ENCODE data around the gene GRID1.

The GRID1 gene

GRCh38 chr10:86169066-86169465 lies 197.5 kb downstream of the GRID1 start:
- DNase-seq (ENCODE audit: low spot score): no peak

GRCh38 chr10:86168256-86168655 lies 198.3 kb downstream of the GRID1 start:
- Histone ChIP-seq H3K27me3 (ENCODE audit: insufficient read depth, poor library complexity, severe bottlenecking) (no peaks in the 10 kb centered on the region), H3K4me1 (ENCODE audit: insufficient read depth, poor library complexity, severe bottlenecking) (no peaks in the 10 kb centered on the region), H3K27ac (ENCODE audit: poor library complexity, severe bottlenecking) (no peak overlapping the region), H3K36me3 (ENCODE audit: low read depth) (no peaks in the 10 kb centered on the region), H3K9me3 (ENCODE audit: severe bottlenecking) (no peaks in the 10 kb centered on the region), H3K4me3 (ENCODE audit: severe bottlenecking) (no peak overlapping the region)
- ATAC-seq (ENCODE audit: low read depth) (no peak; the same call in 2 of the 3 replicates), DNase-seq (ENCODE audit: low spot score) (no peak)
- TF ChIP-seq CTCF (IDR thresholded peaks at IDR 0.05; ENCODE audit: poor library complexity, severe bottlenecking): no peak

More at GRCh38 chr10:86169066-86169465, 197.5 kb downstream of the GRID1 start:
- Histone ChIP-seq H3K36me3 (ENCODE audit: low read depth) (no peaks in the 10 kb centered on the region), H3K9me3 (ENCODE audit: severe bottlenecking) (no peaks in the 10 kb centered on the region), H3K4me3 (ENCODE audit: severe bottlenecking) (no peak overlapping the region), H3K4me1 (ENCODE audit: insufficient read depth, poor library complexity, severe bottlenecking) (no peaks in the 10 kb centered on the region), H3K27me3 (ENCODE audit: insufficient read depth, poor library complexity, severe bottlenecking) (no peaks in the 10 kb centered on the region), H3K27ac (ENCODE audit: poor library complexity, severe bottlenecking) (no peak overlapping the region)
- TF ChIP-seq CTCF (IDR thresholded peaks at IDR 0.05; ENCODE audit: poor library complexity, severe bottlenecking): no peak
- no peak for ATAC-seq (ENCODE audit: low read depth)

- ATAC-seq (ENCODE audit: low read depth): no peak
These were observed 198.8 kb downstream of the GRID1 start for GRCh38 chr10:86167762-86168128.

GRCh38 chr10:86167121-86167761 lies 199.4 kb downstream of the GRID1 start:
- H3K4me3 ChIP-seq (ENCODE audit: severe bottlenecking): no peak overlapping the region
- H3K9me3 ChIP-seq (ENCODE audit: severe bottlenecking): no peaks in the 10 kb centered on the region
- H3K27me3 ChIP-seq (ENCODE audit: insufficient read depth, poor library complexity, severe bottlenecking): no peaks in the 10 kb centered on the region
- H3K27ac ChIP-seq (ENCODE audit: poor library complexity, severe bottlenecking): no peak overlapping the region
- ATAC-seq (ENCODE audit: low read depth): no peak
- DNase-seq (ENCODE audit: low spot score): no peak
- no peak for TF ChIP-seq CTCF (IDR thresholded peaks at IDR 0.05; ENCODE audit: poor library complexity, severe bottlenecking)
- H3K4me1 ChIP-seq (ENCODE audit: insufficient read depth, poor library complexity, severe bottlenecking): no peaks in the 10 kb centered on the region
- no peaks in the 10 kb centered on the region for H3K36me3 ChIP-seq (ENCODE audit: low read depth)

More at GRCh38 chr10:86167762-86168128, 198.8 kb downstream of the GRID1 start:
- H3K4me3 ChIP-seq (ENCODE audit: severe bottlenecking): no peak overlapping the region
- TF ChIP-seq CTCF (IDR thresholded peaks at IDR 0.05; ENCODE audit: poor library complexity, severe bottlenecking): no peak
- no peaks in the 10 kb centered on the region for H3K27me3 ChIP-seq (ENCODE audit: insufficient read depth, poor library complexity, severe bottlenecking)
- no peaks in the 10 kb centered on the region for H3K36me3 ChIP-seq (ENCODE audit: low read depth)
- no peaks in the 10 kb centered on the region for H3K4me1 ChIP-seq (ENCODE audit: insufficient read depth, poor library complexity, severe bottlenecking)
- no peaks in the 10 kb centered on the region for H3K9me3 ChIP-seq (ENCODE audit: severe bottlenecking)
- H3K27ac ChIP-seq (ENCODE audit: poor library complexity, severe bottlenecking): no peak overlapping the region
- no peak for DNase-seq (ENCODE audit: low spot score)

GRCh38 chr10:86165666-86166065 lies 200.9 kb downstream of the GRID1 start:
- Histone ChIP-seq H3K27ac (ENCODE audit: poor library complexity, severe bottlenecking) (no peak overlapping the region), H3K4me1 (ENCODE audit: insufficient read depth, poor library complexity, severe bottlenecking) (no peaks in the 10 kb centered on the region), H3K4me3 (ENCODE audit: severe bottlenecking) (no peak overlapping the region), H3K27me3 (ENCODE audit: insufficient read depth, poor library complexity, severe bottlenecking) (no peaks in the 10 kb centered on the region), H3K36me3 (ENCODE audit: low read depth) (no peaks in the 10 kb centered on the region), H3K9me3 (ENCODE audit: severe bottlenecking) (no peaks in the 10 kb centered on the region)
- no peak for DNase-seq (ENCODE audit: low spot score)
- no peak for TF ChIP-seq CTCF (IDR thresholded peaks at IDR 0.05; ENCODE audit: poor library complexity, severe bottlenecking)
- no peak for ATAC-seq (ENCODE audit: low read depth)
